Glutamatergic neuron (in vitro differentiated cells): Measurements from ENCODE around the gene TRPM3. TPM values are rescaled to one million over a fixed set of nuclear protein-coding genes. Genes with fewer than 3 reads are reported as not detected.
"Not testable (repeated sequence)": the region's sequence is repeated elsewhere in the genome, so short reads cannot be mapped to it uniquely, and the experiment has no call there.

Experiments used
- DNase-seq: peaks from one replicate; pipeline ENCODE4 v3.0.0; 2022
- H3K27ac Mint-ChIP-seq: one replicate; pipeline ENCODE4 v1.8.0; 2020; ENCODE audit warnings: mild to moderate bottlenecking, mixed read lengths, inconsistent platforms; ENCODE audit not compliant: unreplicated experiment
- H3K27me3 Mint-ChIP-seq: one replicate; pipeline ENCODE4 v1.8.0; 2020; ENCODE audit warnings: mild to moderate bottlenecking, moderate library complexity, mixed read lengths, inconsistent platforms; ENCODE audit not compliant: unreplicated experiment
- H3K36me3 Mint-ChIP-seq: one replicate; pipeline ENCODE4 v1.8.0; 2020; ENCODE audit warnings: mild to moderate bottlenecking, mixed read lengths, inconsistent platforms; ENCODE audit not compliant: unreplicated experiment
- H3K4me1 Mint-ChIP-seq: one replicate; pipeline ENCODE4 v1.8.0; 2020; ENCODE audit warnings: mild to moderate bottlenecking, low read depth, mixed read lengths, inconsistent platforms; ENCODE audit not compliant: unreplicated experiment
- H3K4me3 Mint-ChIP-seq: one replicate; pipeline ENCODE4 v1.8.0; 2020; ENCODE audit warnings: mild to moderate bottlenecking, mixed read lengths, inconsistent platforms; ENCODE audit not compliant: unreplicated experiment
- H3K9me3 Mint-ChIP-seq: one replicate; pipeline ENCODE4 v1.8.0; 2020; ENCODE audit warnings: mild to moderate bottlenecking, moderate library complexity, mixed read lengths, inconsistent platforms; ENCODE audit not compliant: unreplicated experiment
- total RNA-seq: library from RNA; stranded (reverse); fragmentation: NEBNext Ultra II Directional; extraction: Animal tissue kit (Norgen Biotek cat#: 25700); gene quantifications from one replicate; pipeline ENCODE4 v1.2.1, GENCODE V29; 2021; ENCODE audit not compliant: unreplicated experiment
- TF ChIP-seq, protein P1 (sequence below): fragments of 200-600 bp; sonication (generic); IDR thresholded peaks from one replicate; pipeline ENCODE4 v1.5.0; 2021; ENCODE audit not compliant: partially characterized antibody, unreplicated experiment

TRPM3 gene
- total RNA-seq, 1 donor from 2014 or later, result 3.3 TPM

DNA sequence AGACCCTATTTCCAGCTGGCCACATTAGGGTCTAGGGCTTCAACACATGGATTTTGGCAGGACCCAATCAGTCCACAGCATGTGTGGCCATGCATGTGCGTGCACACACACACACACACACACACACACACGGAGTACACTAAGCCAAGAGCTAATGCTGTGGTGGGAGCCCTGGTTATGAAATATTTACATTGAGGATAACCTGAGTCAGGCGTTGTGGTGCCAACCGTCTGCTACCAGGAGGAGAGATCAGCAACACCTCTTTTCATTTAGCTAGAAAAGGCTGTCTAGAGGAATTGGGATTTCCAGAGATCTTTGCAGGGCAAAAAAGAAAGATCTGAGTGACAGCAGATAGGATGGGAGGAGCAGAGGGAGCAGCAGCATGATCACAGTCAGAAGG is 141.5 kb downstream of the TRPM3 start:
- H3K4me1 Mint-ChIP-seq, result peaks cover 6% of the 10 kb centered on the region
- no peak overlapping the region for H3K4me3 Mint-ChIP-seq
- peaks cover 3% of the 10 kb centered on the region for H3K27me3 Mint-ChIP-seq
- DNase-seq, result no peak
- peaks cover 5% of the 10 kb centered on the region for H3K36me3 Mint-ChIP-seq
- H3K9me3 Mint-ChIP-seq, result peaks cover 7% of the 10 kb centered on the region
- H3K27ac Mint-ChIP-seq, result no peak overlapping the region
- TF ChIP-seq, protein P1, sequence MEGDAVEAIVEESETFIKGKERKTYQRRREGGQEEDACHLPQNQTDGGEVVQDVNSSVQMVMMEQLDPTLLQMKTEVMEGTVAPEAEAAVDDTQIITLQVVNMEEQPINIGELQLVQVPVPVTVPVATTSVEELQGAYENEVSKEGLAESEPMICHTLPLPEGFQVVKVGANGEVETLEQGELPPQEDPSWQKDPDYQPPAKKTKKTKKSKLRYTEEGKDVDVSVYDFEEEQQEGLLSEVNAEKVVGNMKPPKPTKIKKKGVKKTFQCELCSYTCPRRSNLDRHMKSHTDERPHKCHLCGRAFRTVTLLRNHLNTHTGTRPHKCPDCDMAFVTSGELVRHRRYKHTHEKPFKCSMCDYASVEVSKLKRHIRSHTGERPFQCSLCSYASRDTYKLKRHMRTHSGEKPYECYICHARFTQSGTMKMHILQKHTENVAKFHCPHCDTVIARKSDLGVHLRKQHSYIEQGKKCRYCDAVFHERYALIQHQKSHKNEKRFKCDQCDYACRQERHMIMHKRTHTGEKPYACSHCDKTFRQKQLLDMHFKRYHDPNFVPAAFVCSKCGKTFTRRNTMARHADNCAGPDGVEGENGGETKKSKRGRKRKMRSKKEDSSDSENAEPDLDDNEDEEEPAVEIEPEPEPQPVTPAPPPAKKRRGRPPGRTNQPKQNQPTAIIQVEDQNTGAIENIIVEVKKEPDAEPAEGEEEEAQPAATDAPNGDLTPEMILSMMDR, result no peak

DNA sequence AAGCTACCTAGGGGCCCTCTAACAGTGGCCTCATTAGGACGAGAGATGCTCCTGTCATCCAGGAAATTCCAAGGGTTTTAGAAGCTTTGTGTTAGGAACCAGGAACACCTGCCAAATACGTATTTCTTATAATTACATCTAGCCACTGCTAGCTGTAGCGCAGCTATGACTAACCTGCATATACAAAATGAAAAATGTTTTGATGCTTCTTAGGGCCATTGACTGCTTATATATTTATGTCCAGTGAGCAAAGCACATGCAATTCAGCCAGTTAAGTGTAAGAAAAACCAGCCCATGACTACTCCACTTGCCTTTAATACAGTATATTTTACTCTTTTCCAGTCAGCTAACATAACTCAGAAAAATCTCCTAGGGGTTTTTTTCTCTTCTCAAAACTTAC is 143.3 kb downstream of the TRPM3 start:
- Mint-ChIP-seq H3K36me3 (peaks cover 2% of the 10 kb centered on the region), H3K4me1 (peaks cover 6% of the 10 kb centered on the region), H3K27me3 (no peaks in the 10 kb centered on the region), H3K9me3 (peaks cover 4% of the 10 kb centered on the region), H3K4me3 (no peak overlapping the region), H3K27ac (no peak overlapping the region)
- no peak for DNase-seq
- TF ChIP-seq, protein P1, result no peak

DNA sequence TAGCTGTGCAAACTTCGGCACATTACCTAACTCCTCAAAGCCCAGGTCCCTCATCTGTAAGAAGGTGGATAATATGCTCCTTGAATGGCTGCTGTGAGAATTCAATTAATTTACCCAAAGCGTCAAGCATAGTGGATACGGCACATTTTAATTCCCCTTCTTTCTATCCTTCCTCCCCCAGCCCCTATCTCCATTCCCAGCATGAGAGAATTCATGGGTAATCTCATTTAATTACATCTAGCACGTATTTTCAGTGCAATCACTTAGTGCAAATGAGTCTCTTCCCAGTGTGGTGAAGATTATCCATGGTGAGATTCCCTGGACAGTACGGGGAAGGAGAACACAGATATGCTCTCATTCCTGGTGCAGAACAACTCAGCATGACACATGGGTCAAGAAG is 145.6 kb downstream of the TRPM3 start:
- DNase-seq, result no peak
- Mint-ChIP-seq H3K27me3 (no peaks in the 10 kb centered on the region), H3K36me3 (no peaks in the 10 kb centered on the region), H3K27ac (no peak overlapping the region), H3K4me3 (no peak overlapping the region), H3K4me1 (peaks cover 6% of the 10 kb centered on the region), H3K9me3 (peaks cover 2% of the 10 kb centered on the region)
- TF ChIP-seq, protein P1, result no peak

DNA sequence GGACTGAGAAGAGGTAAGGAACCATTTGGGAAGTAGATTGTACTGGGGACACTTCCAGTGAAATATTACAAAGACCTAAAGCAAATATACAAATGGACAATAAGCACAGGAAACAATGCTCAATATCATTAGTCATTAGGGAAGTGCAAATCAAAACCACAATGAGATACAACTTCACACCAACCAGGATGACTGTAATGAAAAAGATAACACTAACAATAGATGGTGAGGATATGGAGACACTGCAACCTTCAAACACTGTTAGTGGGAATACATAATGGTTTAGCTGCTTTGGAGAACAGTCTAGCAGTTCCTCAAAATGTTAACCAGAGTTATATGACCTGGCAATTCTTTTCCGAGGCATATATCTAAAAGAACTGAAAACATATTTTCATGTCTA is 149.7 kb downstream of the TRPM3 start:
- DNase-seq, result no peak
- H3K9me3 Mint-ChIP-seq, result no peaks in the 10 kb centered on the region
- no peaks in the 10 kb centered on the region for H3K4me1 Mint-ChIP-seq
- H3K27me3 Mint-ChIP-seq, result no peaks in the 10 kb centered on the region
- TF ChIP-seq, protein P1, result no peak
- H3K4me3 Mint-ChIP-seq, result no peak overlapping the region
- H3K36me3 Mint-ChIP-seq, result no peaks in the 10 kb centered on the region
- no peak overlapping the region for H3K27ac Mint-ChIP-seq

DNA sequence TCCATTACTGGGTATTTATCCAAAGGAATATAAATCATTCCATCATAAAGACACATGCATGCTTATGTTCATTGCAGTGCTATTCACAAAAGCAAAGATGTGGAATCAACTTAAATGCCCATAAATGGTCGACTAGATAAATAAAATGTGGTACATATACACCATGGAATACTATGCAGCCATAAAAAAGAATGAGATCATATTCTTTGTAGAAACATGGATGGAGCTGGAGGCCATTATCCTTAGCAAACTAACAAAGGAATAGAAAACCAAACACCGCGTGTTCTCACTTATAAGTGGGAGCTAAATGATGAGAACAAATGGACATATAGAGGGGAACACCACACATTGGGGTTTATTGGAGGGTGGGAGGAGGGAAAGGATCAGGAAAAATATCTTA is 155.0 kb downstream of the TRPM3 start:
- not testable (repeated sequence) for H3K27ac Mint-ChIP-seq, DNase-seq, H3K4me1 Mint-ChIP-seq, H3K36me3 Mint-ChIP-seq, H3K27me3 Mint-ChIP-seq, H3K9me3 Mint-ChIP-seq, H3K4me3 Mint-ChIP-seq

DNA sequence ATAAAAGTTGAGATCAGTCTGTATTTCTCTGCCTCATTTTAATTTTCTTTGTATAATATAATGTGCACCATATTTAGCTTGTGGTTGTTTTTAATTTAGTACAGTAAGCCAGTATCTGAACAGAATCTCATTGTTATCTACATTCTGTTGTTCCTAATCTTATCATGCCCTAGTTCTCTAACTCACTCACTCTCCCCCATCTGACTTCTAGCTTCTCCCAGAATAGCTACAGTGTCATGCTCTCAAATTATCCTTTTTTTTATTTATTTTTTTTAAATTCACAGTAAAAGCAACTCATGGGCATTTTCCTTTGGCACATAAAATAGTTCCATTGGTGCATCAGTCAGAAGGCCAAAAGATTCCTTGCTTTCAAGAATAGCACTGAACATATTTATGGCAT is 156.6 kb downstream of the TRPM3 start:
- DNase-seq, result no peak
- no peaks in the 10 kb centered on the region for H3K4me1 Mint-ChIP-seq
- no peak overlapping the region for H3K27ac Mint-ChIP-seq
- H3K9me3 Mint-ChIP-seq, result no peaks in the 10 kb centered on the region
- H3K4me3 Mint-ChIP-seq, result no peak overlapping the region
- TF ChIP-seq, protein P1, result no peak
- H3K36me3 Mint-ChIP-seq, result no peaks in the 10 kb centered on the region
- H3K27me3 Mint-ChIP-seq, result no peaks in the 10 kb centered on the region
